Activated T-helper 17 cell treated with anti-CD3 and anti-CD28 coated beads, Interleukin-2, amount 50 U/mL, for 72 hours (primary cell): ENCODE results near the gene LDLRAD4. TPM values are rescaled to one million over a fixed set of nuclear protein-coding genes. Genes with fewer than 3 reads are reported as not detected.

Experiments used
- ATAC-seq: fragments of 150-1000 bp; cut with Tn5 transposase; replicated peaks from 2 replicates; pipeline ENCODE4 v1.10.0; 2021; ENCODE audit warnings: mild to moderate bottlenecking, moderate library complexity
- H3K27ac Mint-ChIP-seq: one replicate; pipeline ENCODE4 v1.8.0; 2022; ENCODE audit warnings: mixed read lengths
- H3K27me3 Mint-ChIP-seq: one replicate; pipeline ENCODE4 v1.8.0; 2022; ENCODE audit warnings: mixed read lengths
- H3K36me3 Mint-ChIP-seq: one replicate; pipeline ENCODE4 v1.8.0; 2022; ENCODE audit warnings: low read depth, mild to moderate bottlenecking, mixed read lengths
- H3K4me1 Mint-ChIP-seq: one replicate; pipeline ENCODE4 v1.8.0; 2022; ENCODE audit warnings: mixed read lengths
- H3K4me3 Mint-ChIP-seq: one replicate; pipeline ENCODE4 v1.8.0; 2022; ENCODE audit warnings: mild to moderate bottlenecking, mixed read lengths
- H3K9me3 Mint-ChIP-seq: one replicate; pipeline ENCODE4 v1.8.0; 2022; ENCODE audit warnings: mixed read lengths
- total RNA-seq, 2 donors: library from RNA; stranded (reverse); gene quantifications; one replicate each; pipeline ENCODE4 v1.2.3, GENCODE V29; 2022

LDLRAD4 gene
- total RNA-seq, 2 donors from 2014 or later = 52.0 to 54.8 TPM

DNA sequence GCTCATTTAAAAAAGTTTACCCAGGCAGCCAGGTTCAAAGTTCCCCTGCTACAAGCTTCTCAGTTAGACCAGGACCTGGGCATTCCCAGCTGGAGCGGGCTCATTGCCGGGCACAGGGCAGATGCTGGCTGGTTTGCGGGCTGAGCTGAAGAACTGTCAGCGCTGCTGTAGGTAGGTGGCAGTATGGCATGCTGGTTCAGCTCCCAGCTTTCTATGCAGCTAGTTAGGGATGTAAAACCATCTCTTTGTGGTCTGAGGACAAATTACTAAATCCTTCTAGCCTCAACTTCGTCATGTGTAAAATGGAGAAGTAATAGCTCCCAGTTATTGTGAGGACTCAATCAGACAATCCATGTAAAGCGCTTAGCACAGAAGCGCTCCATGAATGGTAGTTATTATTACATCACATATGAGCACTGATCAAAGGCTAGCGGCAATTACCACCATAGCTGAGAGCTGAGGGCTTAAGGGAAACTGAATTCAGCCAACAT lies 2.4 kb upstream of the LDLRAD4 start:
- no peaks in the 10 kb centered on the region for H3K36me3 Mint-ChIP-seq
- no peaks in the 10 kb centered on the region for H3K9me3 Mint-ChIP-seq
- peak overlapping the region; percentile 67 for H3K27ac Mint-ChIP-seq
- ATAC-seq = peak; percentile 77
- peak overlapping the region; percentile 80 for H3K4me3 Mint-ChIP-seq
- H3K27me3 Mint-ChIP-seq = peaks cover 16% of the 10 kb centered on the region
- H3K4me1 Mint-ChIP-seq = peaks cover 16% of the 10 kb centered on the region

GRCh38 chr18:13216711-13217465 lies 1.7 kb upstream of the LDLRAD4 start:
- peak; percentile 52 for ATAC-seq
- no peaks in the 10 kb centered on the region for H3K36me3 Mint-ChIP-seq
- H3K27me3 Mint-ChIP-seq = peaks cover 13% of the 10 kb centered on the region
- no peaks in the 10 kb centered on the region for H3K9me3 Mint-ChIP-seq
- peaks cover 16% of the 10 kb centered on the region for H3K4me1 Mint-ChIP-seq
- peak overlapping the region; percentile 80 for H3K4me3 Mint-ChIP-seq
- H3K27ac Mint-ChIP-seq = peak overlapping the region; percentile 67

GRCh38 chr18:13217466-13217961 lies 1.0 kb upstream of the LDLRAD4 start:
- no peaks in the 10 kb centered on the region for H3K36me3 Mint-ChIP-seq
- peaks cover 13% of the 10 kb centered on the region for H3K27me3 Mint-ChIP-seq
- no peaks in the 10 kb centered on the region for H3K9me3 Mint-ChIP-seq
- H3K4me1 Mint-ChIP-seq = peaks cover 17% of the 10 kb centered on the region
- ATAC-seq = peak; percentile 58
- no peak overlapping the region for H3K4me3 Mint-ChIP-seq
- no peak overlapping the region for H3K27ac Mint-ChIP-seq

- no peak overlapping the region for H3K27ac Mint-ChIP-seq
- H3K27me3 Mint-ChIP-seq = peaks cover 10% of the 10 kb centered on the region
- no peak for ATAC-seq
- H3K36me3 Mint-ChIP-seq = no peaks in the 10 kb centered on the region
- peak overlapping the region; percentile 77 for H3K4me3 Mint-ChIP-seq
- peaks cover 21% of the 10 kb centered on the region for H3K4me1 Mint-ChIP-seq
- H3K9me3 Mint-ChIP-seq = no peaks in the 10 kb centered on the region
Observed at GRCh38 chr18:13217971-13218367, 591 bp upstream of the LDLRAD4 start.

GRCh38 chr18:13218997-13219396 lies 437 bp downstream of the LDLRAD4 start:
- Mint-ChIP-seq H3K4me1 (peaks cover 21% of the 10 kb centered on the region), H3K27me3 (peaks cover 10% of the 10 kb centered on the region), H3K27ac (peak overlapping the region; percentile 36), H3K9me3 (no peaks in the 10 kb centered on the region), H3K36me3 (no peaks in the 10 kb centered on the region), H3K4me3 (peak overlapping the region; percentile 77)
- ATAC-seq = no peak

GRCh38 chr18:13219593-13220159 lies 1.1 kb downstream of the LDLRAD4 start:
- Mint-ChIP-seq H3K27ac (peak overlapping the region; percentile 36), H3K27me3 (peaks cover 10% of the 10 kb centered on the region), H3K4me3 (peak overlapping the region; percentile 77), H3K36me3 (no peaks in the 10 kb centered on the region), H3K4me1 (peaks cover 21% of the 10 kb centered on the region), H3K9me3 (no peaks in the 10 kb centered on the region)
- no peak for ATAC-seq

DNA sequence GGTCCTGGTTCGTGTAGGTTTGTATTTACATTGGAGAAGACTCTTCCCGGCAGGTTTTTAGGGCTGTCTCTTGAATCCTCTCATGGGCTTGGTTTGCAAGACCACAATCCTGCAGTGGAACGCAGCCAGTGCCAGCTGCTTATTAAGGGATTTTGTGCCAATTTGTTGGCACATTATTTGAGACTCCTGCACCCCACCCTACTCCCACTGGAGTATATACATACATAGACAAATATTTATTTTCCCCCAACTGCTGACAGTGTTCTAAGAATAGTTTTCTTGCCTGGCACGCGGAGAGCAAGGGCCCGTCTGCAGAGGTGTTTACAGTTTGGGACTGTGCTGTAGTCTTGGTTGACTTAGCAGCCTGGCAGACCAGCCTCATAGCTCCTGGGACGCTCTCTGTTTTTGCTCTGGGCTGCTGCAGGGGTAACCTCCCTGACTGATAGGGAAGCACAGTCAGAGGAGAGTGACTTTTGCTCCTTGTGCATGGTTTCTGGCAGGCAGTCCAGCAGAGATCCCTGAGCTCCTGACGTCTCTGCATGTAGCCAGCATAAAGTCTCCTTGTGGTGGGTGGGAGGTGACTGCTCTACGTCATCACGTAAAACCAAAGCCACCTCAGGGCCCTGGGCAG lies 1.9 kb downstream of the LDLRAD4 start:
- Mint-ChIP-seq H3K4me1 (peaks cover 21% of the 10 kb centered on the region), H3K36me3 (no peaks in the 10 kb centered on the region), H3K4me3 (peak overlapping the region; percentile 77), H3K27ac (no peak overlapping the region), H3K9me3 (no peaks in the 10 kb centered on the region), H3K27me3 (peaks cover 6% of the 10 kb centered on the region)
- ATAC-seq = no peak

GRCh38 chr18:13221869-13222855 lies 3.6 kb downstream of the LDLRAD4 start:
- Mint-ChIP-seq H3K36me3 (no peaks in the 10 kb centered on the region), H3K9me3 (no peaks in the 10 kb centered on the region), H3K4me3 (no peak overlapping the region), H3K4me1 (peaks cover 13% of the 10 kb centered on the region), H3K27me3 (peaks cover 6% of the 10 kb centered on the region), H3K27ac (no peak overlapping the region)
- ATAC-seq = no peak

DNA sequence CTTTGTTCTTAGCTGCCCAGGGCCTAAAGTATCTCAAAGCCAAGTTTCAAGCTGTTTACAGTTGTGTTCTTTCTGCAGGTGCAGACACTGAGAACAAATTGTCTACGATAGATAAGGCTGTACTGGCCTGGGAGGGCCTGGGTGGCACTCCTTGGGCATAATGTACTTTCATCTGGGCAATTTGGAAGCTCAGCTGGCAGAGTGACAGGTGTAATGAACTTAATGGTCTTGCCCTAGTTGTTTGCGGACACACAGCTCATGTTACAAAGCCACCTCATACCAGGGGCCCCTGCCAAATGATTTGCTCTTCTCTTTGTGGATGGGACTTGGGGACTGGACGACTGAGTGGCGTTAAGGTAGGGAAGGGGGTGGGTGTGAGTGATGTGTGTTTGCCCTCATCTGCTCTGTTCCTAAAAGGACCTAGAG lies 4.3 kb downstream of the LDLRAD4 start:
- Mint-ChIP-seq H3K27me3 (peaks cover 6% of the 10 kb centered on the region), H3K27ac (no peak overlapping the region), H3K9me3 (no peaks in the 10 kb centered on the region), H3K36me3 (no peaks in the 10 kb centered on the region), H3K4me3 (no peak overlapping the region), H3K4me1 (peaks cover 13% of the 10 kb centered on the region)
- ATAC-seq = no peak

GRCh38 chr18:13223311-13224143 lies 5.0 kb downstream of the LDLRAD4 start:
- Mint-ChIP-seq H3K27ac (no peak overlapping the region), H3K9me3 (no peaks in the 10 kb centered on the region), H3K4me3 (no peak overlapping the region), H3K36me3 (no peaks in the 10 kb centered on the region), H3K27me3 (peaks cover 6% of the 10 kb centered on the region), H3K4me1 (peaks cover 13% of the 10 kb centered on the region)
- ATAC-seq = no peak

DNA sequence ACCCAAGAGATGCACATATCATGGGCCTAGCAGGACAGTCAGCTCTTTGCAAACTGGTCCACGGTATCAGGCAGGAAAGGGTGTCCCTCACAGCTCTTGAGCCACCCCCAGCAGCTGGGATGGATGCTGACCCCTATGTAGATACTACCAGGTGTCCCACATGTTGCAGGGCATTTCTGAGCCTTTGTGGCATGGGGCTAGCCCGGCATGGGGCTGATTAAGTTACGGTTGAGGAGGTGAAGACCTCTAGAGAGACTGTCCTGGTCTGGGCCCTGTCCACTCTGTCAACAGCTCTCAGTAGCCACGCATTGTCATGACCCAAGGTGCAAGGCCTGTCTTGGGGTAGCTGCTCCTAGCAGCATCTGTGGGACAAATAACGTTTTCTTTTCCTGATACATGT lies 6.7 kb downstream of the LDLRAD4 start:
- no peaks in the 10 kb centered on the region for H3K9me3 Mint-ChIP-seq
- no peaks in the 10 kb centered on the region for H3K36me3 Mint-ChIP-seq
- no peaks in the 10 kb centered on the region for H3K27me3 Mint-ChIP-seq
- no peak overlapping the region for H3K27ac Mint-ChIP-seq
- ATAC-seq = no peak
- H3K4me3 Mint-ChIP-seq = no peak overlapping the region
- peaks cover 5% of the 10 kb centered on the region for H3K4me1 Mint-ChIP-seq

- Mint-ChIP-seq H3K4me1 (peaks cover 5% of the 10 kb centered on the region), H3K27me3 (no peaks in the 10 kb centered on the region), H3K4me3 (no peak overlapping the region), H3K9me3 (no peaks in the 10 kb centered on the region), H3K36me3 (no peaks in the 10 kb centered on the region), H3K27ac (no peak overlapping the region)
- ATAC-seq = no peak
Observed at GRCh38 chr18:13226533-13227144, 8.1 kb downstream of the LDLRAD4 start.

DNA sequence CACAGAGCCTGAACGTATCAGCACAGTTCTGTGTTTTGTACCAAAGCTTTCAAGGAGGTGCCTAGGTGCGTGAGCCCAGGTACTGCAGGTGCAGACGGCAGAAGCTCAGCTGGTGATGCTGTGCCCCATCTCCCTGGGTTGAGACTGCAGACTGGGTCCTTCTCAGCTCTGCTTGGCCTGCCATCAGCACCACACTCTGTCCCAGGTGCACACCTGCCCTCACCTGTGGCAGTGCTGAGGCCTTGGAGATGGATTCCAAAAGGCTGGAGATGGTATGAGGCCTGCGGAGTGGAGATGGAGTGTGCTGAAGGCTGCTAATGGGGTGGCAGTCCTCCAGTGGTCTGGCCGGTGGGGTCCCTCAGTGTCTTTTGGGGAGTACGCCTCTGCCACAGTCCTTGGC lies 9.3 kb downstream of the LDLRAD4 start:
- no peaks in the 10 kb centered on the region for H3K36me3 Mint-ChIP-seq
- no peaks in the 10 kb centered on the region for H3K27me3 Mint-ChIP-seq
- H3K4me3 Mint-ChIP-seq = no peak overlapping the region
- H3K4me1 Mint-ChIP-seq = no peaks in the 10 kb centered on the region
- no peak for ATAC-seq
- H3K9me3 Mint-ChIP-seq = no peaks in the 10 kb centered on the region
- H3K27ac Mint-ChIP-seq = no peak overlapping the region
